ENCODE data around the gene VASN.

DNA sequence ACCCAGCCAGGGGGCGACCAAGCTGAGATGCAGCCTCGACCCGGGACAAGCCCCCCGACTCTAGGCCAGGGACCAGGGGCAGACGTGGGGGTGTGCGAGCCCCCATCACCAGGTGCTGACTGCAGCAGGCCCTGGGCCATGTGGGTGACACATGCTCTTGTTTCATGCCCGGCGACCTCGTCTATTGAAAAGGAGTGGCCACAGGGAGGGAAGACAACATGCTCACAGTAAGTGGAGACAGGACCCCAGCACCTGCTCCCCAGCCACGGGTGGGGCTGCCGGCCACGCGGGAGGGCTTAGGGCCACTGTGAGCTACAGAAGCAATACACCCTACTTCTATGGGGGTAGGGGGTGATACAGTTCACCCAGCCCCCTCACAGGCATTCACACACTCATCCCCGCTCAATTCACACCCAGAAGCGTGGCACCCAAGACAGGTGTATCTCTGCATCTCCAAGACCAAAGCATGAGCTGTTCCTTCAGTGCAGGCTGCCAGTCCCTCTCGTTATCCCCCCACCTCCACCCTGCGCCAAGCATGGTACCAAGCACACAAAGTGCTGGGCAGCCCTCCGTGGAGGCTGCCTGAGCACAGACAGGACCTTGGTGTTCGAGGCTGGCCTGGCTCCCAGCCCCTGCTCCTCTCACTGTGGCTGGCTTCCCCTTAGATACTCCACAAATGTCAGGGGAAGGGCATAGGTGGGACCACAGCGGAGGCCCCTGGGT, 13.6 kb downstream of the VASN start:
- TF ChIP-seq, protein P1, sequence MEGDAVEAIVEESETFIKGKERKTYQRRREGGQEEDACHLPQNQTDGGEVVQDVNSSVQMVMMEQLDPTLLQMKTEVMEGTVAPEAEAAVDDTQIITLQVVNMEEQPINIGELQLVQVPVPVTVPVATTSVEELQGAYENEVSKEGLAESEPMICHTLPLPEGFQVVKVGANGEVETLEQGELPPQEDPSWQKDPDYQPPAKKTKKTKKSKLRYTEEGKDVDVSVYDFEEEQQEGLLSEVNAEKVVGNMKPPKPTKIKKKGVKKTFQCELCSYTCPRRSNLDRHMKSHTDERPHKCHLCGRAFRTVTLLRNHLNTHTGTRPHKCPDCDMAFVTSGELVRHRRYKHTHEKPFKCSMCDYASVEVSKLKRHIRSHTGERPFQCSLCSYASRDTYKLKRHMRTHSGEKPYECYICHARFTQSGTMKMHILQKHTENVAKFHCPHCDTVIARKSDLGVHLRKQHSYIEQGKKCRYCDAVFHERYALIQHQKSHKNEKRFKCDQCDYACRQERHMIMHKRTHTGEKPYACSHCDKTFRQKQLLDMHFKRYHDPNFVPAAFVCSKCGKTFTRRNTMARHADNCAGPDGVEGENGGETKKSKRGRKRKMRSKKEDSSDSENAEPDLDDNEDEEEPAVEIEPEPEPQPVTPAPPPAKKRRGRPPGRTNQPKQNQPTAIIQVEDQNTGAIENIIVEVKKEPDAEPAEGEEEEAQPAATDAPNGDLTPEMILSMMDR (IDR thresholded peaks at IDR 0.05), result no peak
- no peak for TF ChIP-seq POLR2A (IDR thresholded peaks at IDR 0.05)
